Occipital lobe (tissue), 2 donors: ENCODE measurements around the gene CHST14. TPM values are rescaled to one million over a fixed set of nuclear protein-coding genes. Genes with fewer than 3 reads are reported as not detected.
"Not testable (repeated sequence)": the region's sequence is repeated elsewhere in the genome, so short reads cannot be mapped to it uniquely, and the experiment has no call there.

ENCODE experiments used
- DNase-seq: peaks from one replicate; lab custom pipeline; 2025; lab: John Stamatoyannopoulos, UW
- total RNA-seq: library from RNA; depleted of rRNA; stranded (reverse); fragments of >200 nt; gene quantifications from one replicate; pipeline ENCODE4 v1.2.3, GENCODE V29; 2014

The CHST14 gene
- total RNA-seq, 1 donor from 2014 or later, result 1.6 TPM

- DNase-seq, result peak; percentile 97
Measured at GRCh38 chr15:40440743-40441564, 29.8 kb upstream of the CHST14 start, which contains the start of gene BAHD1. BAHD1 (plus strand) TSS chr15:40440953; CDS start chr15:40458465, 17,512 bp downstream.

- DNase-seq, result no peak
Measured at GRCh38 chr15:40441565-40442531, 28.9 kb upstream of the CHST14 start.

GRCh38 chr15:40443255-40443654 is 27.5 kb upstream of the CHST14 start:
- no peak for DNase-seq

GRCh38 chr15:40443846-40444245 is 26.9 kb upstream of the CHST14 start:
- DNase-seq, result no peak

- DNase-seq, result no peak
Measured at GRCh38 chr15:40444736-40445135, 26.0 kb upstream of the CHST14 start.

- no peak for DNase-seq
Measured at GRCh38 chr15:40445421-40445922, 25.3 kb upstream of the CHST14 start.

- DNase-seq, result no peak
Measured at GRCh38 chr15:40446144-40446543, 24.6 kb upstream of the CHST14 start.

GRCh38 chr15:40448354-40448753 is 22.4 kb upstream of the CHST14 start:
- DNase-seq, result no peak

GRCh38 chr15:40449275-40449674 is 21.5 kb upstream of the CHST14 start:
- DNase-seq, result no peak

GRCh38 chr15:40450047-40450446 is 20.7 kb upstream of the CHST14 start:
- no peak for DNase-seq

GRCh38 chr15:40451527-40452158 is 19.1 kb upstream of the CHST14 start:
- DNase-seq, result no peak

GRCh38 chr15:40452296-40453090 is 18.3 kb upstream of the CHST14 start:
- DNase-seq, result no peak

- DNase-seq, result not testable (repeated sequence)
Measured at GRCh38 chr15:40453941-40454340, 16.8 kb upstream of the CHST14 start.

GRCh38 chr15:40454904-40455391 is 15.8 kb upstream of the CHST14 start:
- no peak for DNase-seq

GRCh38 chr15:40456299-40456712 is 14.5 kb upstream of the CHST14 start:
- DNase-seq, result no peak

GRCh38 chr15:40456738-40457137 is 14.0 kb upstream of the CHST14 start:
- no peak for DNase-seq

GRCh38 chr15:40458495-40459371 is 12.1 kb upstream of the CHST14 start:
- DNase-seq, result no peak

- no peak for DNase-seq
Measured at GRCh38 chr15:40459391-40460015, 11.3 kb upstream of the CHST14 start.

- no peak for DNase-seq
Measured at GRCh38 chr15:40460404-40460803, 10.4 kb upstream of the CHST14 start.
